ENCODE results near the gene PITX1.

- TF ChIP-seq CTCF (IDR thresholded peaks at IDR 0.05), result no peak
- TF ChIP-seq POLR2A (IDR thresholded peaks at IDR 0.05), result no peak
Measured at GRCh38 chr5:135057233-135057632, 23.2 kb upstream of the PITX1 start.
